Measurements from ENCODE around the gene PLEKHN1. TPM values are rescaled to one million over a fixed set of nuclear protein-coding genes. Genes with fewer than 3 reads are reported as not detected.
"Not testable (repeated sequence)": the region's sequence is repeated elsewhere in the genome, so short reads cannot be mapped to it uniquely, and the experiment has no call there.

Gene PLEKHN1
- total RNA-seq, 1 donor from 2014 or later = 26.4 TPM

- peak; percentile 1 for ATAC-seq
These were observed 23.3 kb upstream of the PLEKHN1 start for GRCh38 chr1:942864-943533.

DNA sequence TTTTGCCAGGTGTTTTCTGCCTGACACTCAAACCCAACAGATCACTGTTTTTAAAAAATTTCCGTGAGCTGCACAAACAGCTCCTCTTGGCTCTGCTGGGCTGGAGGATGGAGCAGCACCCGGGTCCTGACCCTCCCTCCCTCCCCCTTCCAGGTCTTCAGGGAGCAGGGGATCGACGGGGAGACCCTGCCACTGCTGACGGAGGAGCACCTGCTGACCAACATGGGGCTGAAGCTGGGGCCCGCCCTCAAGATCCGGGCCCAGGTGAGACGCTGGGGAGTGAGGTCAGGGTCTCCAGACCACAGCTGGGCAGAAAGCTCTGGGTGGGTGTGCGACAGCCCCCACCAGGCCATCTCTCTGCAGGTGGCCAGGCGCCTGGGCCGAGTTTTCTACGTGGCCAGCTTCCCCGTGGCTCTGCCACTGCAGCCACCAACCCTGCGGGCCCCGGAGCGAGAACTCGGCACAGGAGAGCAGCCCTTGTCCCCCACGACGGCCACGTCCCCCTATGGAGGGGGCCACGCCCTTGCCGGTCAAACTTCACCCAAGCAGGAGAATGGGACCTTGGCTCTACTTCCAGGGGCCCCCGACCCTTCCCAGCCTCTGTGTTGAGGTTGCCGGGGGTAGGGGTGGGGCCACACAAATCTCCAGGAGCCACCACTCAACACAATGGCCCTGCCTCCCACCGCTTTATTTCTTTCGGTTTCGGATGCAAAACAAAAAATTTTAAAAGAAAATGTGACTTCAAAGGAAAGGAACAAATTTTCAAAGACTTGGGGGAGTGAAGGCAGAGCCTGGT lies 22.5 kb upstream of the PLEKHN1 start:
- ATAC-seq = no peak

DNA sequence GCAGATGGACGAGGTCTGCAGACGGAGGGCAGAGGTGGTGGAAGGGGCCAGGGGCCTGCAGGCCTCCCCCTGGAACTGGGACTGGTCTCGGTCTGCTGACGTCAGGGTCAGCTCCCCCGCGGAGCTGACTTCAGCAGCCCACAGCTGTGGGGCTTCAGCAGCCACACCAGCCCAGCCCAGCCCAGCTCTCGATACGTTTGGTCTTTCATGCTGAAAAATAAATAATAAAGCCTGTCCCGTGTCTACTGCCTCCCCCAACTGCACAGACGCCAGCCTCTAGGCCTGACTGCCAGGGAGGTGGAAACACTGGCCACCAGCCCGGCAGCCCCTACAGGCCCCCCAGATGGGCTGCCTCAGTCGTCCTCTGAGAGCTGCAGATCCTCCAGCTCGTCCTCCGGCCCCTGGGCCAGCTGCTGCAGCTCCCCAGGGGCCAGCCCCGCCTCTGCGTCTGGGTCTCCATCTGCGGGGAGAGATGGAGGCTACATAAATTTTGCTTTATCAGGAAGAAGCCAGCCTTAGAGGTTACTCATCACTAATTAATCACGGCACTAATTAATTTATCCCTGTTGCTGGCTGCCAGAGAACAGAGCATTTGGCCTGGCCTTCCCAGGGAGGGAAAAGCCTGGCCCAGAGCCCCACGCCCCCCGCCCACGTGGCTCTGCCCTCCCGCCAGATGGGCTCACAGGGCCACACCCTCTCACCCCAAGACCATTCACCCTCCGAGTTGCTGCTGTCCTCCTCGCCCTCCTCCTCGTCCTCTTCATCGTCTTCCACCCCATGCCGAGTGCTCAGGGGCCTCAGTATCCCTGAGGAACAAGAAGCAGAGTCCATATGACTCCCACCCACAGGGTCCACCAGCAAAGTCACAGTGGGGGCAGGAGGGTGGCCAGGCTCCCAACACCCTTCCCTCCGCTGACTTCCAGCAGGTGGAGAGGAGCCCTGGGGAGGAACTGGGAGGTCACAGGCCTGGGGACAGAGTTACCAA lies 21.6 kb upstream of the PLEKHN1 start:
- no peak for ATAC-seq

- no peak for ATAC-seq
These were observed 20.4 kb upstream of the PLEKHN1 start for GRCh38 chr1:945688-946556.

DNA sequence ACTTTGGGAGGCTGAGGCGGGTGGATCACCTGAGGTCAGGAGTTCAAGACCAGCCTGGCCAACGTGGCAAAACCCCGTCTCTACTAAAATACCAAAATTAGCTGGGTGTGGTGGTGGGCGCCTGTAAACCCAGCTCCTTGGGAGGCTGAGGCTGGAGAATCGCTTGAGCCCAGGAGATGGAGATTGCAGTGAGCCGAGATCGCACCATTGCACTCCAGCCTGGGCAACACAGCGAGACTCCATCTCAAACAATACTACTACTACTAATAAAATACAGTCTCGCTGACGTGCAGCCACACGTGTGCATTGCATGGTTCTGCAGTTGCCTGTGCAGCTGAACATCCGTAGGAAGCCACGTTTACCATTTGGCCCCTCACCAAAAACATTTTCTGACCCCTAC lies 19.5 kb upstream of the PLEKHN1 start:
- ATAC-seq = not testable (repeated sequence)

DNA sequence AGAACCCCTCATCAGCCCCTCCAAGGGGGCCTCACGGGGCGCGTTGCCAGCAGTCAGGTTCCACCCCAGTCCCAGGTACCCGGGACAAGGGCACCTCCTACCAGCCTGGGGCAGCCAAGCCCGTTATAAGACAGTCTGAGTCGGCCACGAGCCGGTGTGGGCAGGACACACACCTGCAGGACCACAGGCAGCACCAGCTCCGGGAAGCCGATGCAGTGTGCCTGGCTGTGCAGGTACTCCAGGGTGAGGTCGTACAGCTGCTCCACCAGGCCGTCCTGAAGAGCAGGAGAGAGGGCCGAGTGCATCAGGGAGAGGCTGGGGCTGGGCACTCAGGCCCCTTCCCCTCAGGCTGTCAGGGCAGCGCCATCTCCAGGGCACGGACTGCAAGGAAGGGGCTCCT lies 18.3 kb upstream of the PLEKHN1 start:
- no peak for ATAC-seq

- ATAC-seq = no peak
These were observed 16.0 kb upstream of the PLEKHN1 start for GRCh38 chr1:950268-950667.

DNA sequence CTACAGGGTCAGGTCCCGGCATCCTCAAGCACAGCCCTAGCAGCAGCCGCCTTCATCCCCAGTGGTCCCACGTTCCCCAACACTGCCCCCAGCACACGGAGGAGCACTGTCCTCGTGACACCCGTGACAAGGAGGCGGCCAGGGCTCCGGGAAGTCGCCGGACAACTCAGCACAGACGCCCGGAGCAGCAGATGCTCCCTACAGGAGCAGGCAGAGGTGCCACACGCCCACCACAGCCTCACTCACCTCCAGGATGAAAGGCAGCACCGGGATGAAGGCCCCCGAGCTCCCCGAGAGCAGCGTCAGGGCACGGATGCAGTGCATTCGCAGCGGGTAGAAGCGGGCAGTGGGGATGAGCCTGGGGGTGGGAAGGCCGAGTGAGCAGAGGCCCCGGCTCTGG lies 15.4 kb upstream of the PLEKHN1 start:
- ATAC-seq = no peak

DNA sequence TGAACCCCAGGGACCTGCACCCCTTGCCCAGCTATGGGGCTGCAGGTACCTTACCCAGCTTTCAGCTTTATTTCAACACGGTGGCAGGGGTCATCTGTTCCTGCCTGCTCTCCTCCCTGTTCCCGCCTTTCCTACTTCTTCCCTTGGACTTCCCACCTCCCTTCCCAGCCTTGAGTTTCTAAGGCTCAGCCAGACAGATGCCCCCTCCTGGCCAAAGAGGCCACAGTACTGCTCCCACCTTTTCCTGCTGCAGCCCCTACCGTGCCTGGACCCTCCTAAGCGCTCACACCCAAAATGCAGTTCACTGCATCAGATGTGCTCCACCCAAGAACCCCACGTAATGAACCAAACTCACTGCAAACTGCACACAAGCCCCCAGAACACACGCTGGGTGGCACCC lies 14.9 kb upstream of the PLEKHN1 start:
- ATAC-seq = no peak

DNA sequence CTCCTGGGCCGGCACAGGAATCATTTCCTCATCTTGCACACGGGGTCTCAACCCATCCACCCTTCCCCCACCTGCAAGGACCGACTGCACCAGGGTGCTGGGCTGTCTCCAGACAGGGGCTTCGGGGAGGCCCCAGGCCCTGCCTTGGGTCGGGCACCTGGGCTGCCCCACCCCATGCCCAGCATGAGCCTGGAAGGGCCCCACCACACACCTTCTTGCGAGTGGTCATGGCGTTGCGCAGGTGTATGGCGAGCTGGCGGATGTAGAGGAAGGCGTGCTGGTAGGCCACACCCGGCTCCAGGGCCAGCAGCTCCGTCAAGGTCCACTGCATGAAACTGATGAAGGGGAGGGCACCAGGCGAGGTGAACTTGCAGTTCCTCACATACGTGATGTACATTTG lies 14.1 kb upstream of the PLEKHN1 start:
- no peak for ATAC-seq

DNA sequence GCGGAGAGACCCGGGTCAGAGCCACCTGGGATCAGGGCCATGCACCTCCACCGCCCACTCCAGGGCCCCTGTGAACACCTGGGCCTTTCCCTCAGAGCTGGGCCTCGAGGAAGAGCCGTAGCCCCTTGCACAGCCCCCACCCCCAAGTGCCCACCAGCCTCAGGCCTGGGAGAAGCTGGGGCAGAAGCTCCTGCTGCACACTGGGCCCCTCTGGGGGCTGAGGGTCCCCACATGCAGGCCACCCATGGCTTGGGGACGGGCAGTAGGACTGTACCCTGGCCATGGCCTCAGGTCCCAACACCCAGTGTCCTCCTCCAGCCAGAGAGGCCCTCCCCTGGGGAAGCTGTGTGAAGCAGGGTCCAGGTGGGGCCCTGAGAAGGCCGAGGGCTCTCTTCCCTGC lies 13.7 kb upstream of the PLEKHN1 start:
- ATAC-seq = no peak

GRCh38 chr1:953524-954320 lies 12.6 kb upstream of the PLEKHN1 start:
- no peak for ATAC-seq

GRCh38 chr1:954927-955326 lies 11.4 kb upstream of the PLEKHN1 start:
- ATAC-seq = no peak

DNA sequence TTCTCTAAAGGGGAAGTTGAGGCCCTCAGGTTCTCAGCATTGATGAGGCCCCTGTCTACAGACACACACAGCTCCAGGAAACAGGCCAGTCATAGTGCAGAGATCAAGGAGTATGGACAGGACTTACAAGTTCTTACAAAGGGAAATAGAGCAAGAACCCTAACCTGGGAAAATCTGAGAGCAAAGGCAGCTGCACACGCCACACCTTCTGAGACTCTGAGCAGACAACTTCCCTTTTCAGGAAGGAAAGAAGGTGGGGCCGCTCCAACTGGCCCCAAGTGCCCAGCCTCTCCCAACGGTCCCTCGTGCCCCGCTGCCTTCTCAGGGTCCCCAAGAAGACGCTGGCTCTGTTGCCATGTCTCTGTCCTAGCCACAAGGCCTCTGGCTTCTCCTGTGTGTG lies 10.8 kb upstream of the PLEKHN1 start:
- ATAC-seq = no peak

- no peak for ATAC-seq
These were observed 9.6 kb upstream of the PLEKHN1 start for GRCh38 chr1:956636-957035.

DNA sequence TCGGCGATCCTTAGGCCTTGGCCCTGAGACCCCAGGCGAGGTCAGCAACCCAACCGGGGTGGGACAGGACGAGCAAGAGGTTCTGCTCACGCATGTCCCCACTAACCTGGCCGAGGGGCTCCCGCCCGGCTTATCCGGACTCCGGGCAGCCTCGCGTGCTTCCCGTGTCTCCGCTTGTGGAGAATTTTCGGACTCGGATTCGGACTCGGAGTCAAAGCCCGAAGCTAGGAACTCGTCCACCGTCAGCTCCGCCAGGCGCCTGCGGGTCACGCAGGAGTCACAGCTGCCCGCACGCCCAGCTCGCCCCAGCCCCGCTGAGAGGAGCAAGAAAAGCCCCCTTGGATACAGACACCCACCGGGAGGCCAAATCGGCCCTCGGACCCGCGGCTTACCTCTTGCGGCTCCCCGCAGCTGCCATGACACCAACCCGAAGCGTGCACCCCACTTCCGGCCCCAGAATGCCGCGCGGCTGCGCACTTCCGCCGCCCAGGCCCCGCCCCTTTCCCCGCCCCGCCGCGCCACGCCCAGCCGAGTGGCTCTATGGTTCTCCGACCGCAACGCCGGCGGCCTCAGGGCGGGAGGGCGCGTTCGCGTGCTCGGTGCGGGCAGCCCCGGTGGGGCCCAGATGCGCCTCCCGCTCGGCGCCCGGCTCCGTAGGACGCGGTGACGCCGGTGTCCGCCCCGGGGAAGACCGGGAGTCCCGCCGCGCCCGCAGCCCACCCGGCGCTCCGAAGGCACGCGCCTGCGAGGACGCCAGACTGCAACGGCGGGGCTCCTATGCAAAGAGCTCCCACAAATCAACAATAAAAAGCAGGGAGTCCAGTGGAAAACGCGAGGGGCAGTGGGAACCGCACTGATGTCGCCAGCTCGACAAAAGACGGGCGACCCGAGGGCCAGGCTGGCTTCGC lies 7.2 kb upstream of the PLEKHN1 start, which contains the start of gene NOC2L:
Gene NOC2L (minus strand): TSS at position 434 of the 908 bp plus-strand sequence. CDS start 16 bp downstream, at position 418.
- ATAC-seq = peak; percentile 88

GRCh38 chr1:959731-960362 lies 6.4 kb upstream of the PLEKHN1 start:
- ATAC-seq = no peak

DNA sequence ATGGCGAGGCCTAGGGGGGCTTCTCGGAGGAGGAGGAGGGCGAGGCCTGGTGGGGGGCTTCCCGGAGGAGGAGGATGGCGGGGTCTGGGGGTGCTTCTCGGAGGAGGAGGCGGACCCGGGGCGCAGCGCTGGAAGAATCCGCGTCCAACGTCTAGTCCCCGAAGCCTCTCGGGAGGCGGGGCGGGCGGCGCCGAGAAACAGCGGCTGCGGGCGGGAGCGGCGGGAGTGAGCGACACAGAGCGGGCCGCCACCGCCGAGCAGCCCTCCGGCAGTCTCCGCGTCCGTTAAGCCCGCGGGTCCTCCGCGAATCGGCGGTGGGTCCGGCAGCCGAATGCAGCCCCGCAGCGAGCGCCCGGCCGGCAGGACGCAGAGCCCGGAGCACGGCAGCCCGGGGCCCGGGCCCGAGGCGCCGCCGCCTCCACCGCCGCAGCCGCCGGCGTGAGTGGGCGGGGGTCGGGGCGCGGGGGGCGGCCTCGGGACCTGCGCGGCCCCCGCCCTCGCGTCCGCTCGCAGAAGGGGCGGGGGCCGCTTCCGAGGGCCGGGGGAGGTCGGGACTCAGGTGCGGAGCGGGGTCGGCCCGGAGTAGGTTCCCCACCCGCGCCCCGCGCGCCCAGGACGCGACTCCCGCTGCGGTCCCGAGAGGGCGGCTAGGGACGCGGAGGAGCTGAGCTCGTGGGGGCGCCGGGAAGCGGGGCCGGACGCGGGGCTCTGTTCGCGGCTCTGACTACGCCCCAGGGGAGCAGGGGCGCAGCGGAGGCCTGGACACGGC lies 5.7 kb upstream of the PLEKHN1 start, which contains the start of gene KLHL17:
Gene KLHL17 (plus strand): TSS at position 222 of the 769 bp plus-strand sequence. CDS start 110 bp downstream, at position 332.
- peak; percentile 29 for ATAC-seq
